ENCODE measurements around the gene PALLD. TPM values are rescaled to one million over a fixed set of nuclear protein-coding genes. Genes with fewer than 3 reads are reported as not detected.
A peak's percentile ranks its signal among the peaks of the same experiment; 100 is the strongest.

PALLD gene
- total RNA-seq, 6 experiments from 2014 or later = 7.7 to 81.6 (median 24.8) TPM

DNA sequence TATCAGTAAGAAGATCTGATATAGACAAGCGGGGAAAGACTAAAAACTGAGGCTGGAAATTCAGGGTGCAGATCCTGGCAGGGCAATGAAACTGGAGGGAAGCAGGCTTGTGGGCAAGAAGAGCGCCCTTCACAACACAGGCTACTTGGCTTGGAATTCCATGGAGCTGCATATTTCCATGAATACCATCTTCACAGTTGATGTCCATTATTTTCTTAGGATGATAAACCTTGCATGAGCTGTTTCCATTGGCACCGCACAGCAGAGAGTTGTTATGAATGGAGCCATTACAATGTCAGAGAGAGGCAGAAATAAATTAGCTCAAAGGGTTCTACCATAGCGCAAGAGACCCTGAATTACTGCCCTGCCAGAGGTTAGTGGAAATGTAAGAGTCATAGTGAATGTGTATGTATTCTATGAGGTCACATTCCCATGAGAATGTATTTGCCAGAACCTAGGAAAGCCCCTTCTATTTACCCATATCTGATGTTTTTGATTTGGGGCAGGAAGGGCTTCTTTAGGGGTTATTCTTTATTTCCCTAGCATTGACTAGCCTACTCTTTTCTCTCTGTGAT is 215.6 kb downstream of the PALLD start:
- Histone ChIP-seq H3K27ac (no peak overlapping the region), H3K27me3 (no peaks in the 10 kb centered on the region), H3K4me1 (no peaks in the 10 kb centered on the region), H3K9me3 (no peaks in the 10 kb centered on the region), H3K36me3 (no peaks in the 10 kb centered on the region), H3K4me3 (no peak overlapping the region)
- TF ChIP-seq, protein P1, sequence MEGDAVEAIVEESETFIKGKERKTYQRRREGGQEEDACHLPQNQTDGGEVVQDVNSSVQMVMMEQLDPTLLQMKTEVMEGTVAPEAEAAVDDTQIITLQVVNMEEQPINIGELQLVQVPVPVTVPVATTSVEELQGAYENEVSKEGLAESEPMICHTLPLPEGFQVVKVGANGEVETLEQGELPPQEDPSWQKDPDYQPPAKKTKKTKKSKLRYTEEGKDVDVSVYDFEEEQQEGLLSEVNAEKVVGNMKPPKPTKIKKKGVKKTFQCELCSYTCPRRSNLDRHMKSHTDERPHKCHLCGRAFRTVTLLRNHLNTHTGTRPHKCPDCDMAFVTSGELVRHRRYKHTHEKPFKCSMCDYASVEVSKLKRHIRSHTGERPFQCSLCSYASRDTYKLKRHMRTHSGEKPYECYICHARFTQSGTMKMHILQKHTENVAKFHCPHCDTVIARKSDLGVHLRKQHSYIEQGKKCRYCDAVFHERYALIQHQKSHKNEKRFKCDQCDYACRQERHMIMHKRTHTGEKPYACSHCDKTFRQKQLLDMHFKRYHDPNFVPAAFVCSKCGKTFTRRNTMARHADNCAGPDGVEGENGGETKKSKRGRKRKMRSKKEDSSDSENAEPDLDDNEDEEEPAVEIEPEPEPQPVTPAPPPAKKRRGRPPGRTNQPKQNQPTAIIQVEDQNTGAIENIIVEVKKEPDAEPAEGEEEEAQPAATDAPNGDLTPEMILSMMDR (IDR thresholded peaks at IDR 0.05) = no peak
- intact Hi-C loops (cut with DNase I) = no loop called here
- 96% methylated on average over 4 of the region's 4 CpGs for WGBS (ENCODE audit: insufficient coverage, low coverage, low lambda C conversion rate, missing lambda C conversion rate)
- ATAC-seq (no peak), DNase-seq (no peak)

DNA sequence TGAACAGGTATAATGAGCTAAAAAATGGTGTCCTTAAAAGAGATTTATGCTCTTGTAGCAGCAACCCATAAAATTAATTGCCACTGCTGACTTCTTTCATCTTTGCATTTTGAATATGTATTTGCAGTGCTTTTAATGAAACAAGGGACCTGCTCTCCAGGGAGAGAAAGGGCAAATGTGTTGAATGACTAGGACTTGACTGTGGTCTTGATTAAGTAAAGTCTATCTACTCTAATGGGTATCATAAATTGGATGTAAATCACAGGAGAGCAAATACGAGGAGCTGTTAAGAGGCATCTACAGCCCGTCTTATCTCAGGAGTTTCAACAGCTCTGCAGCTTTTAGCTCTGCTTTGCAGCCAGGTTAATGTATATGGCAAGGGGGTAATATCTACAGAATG is 216.4 kb downstream of the PALLD start:
- no peak overlapping the region for H3K4me3 ChIP-seq
- no peak for DNase-seq
- H3K4me1 ChIP-seq = no peaks in the 10 kb centered on the region
- H3K27ac ChIP-seq = no peak overlapping the region
- no peak for ATAC-seq
- H3K9me3 ChIP-seq = no peaks in the 10 kb centered on the region
- H3K36me3 ChIP-seq = no peaks in the 10 kb centered on the region
- 69% methylated on average over 2 of the region's 2 CpGs for WGBS (ENCODE audit: insufficient coverage, low coverage, low lambda C conversion rate, missing lambda C conversion rate)
- intact Hi-C loops (cut with DNase I) = no loop called here
- no peak for TF ChIP-seq POLR2A (IDR thresholded peaks at IDR 0.05)
- TF ChIP-seq, protein P1 (IDR thresholded peaks at IDR 0.05) = no peak
- no peaks in the 10 kb centered on the region for H3K27me3 ChIP-seq

DNA sequence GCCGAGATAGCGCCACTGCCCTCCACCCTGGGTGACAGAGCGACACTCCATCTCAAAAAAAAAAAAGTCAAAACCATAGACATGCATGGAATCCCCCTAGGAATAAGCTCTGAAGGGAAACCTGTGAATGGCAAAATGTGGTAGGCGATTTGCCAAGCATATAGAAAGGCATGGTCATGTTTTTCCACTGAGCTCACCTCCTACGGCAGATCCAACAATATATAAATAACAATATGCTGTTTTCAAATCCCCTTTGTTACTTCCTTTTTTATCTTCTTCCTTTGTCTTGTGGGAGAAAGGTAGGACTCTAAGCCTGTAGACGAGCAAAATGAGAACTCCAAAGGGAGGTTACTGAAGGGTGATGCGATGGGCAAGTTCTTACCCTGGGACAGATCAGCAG is 219.0 kb downstream of the PALLD start:
- DNase-seq = no peak
- WGBS (ENCODE audit: insufficient coverage, low coverage, low lambda C conversion rate, missing lambda C conversion rate) = 66% methylated on average over 6 of the region's 7 CpGs
- ATAC-seq = no peak
- no peaks in the 10 kb centered on the region for H3K36me3 ChIP-seq
- no peaks in the 10 kb centered on the region for H3K27me3 ChIP-seq
- H3K4me3 ChIP-seq = no peak overlapping the region
- TF ChIP-seq, protein P1 (IDR thresholded peaks at IDR 0.05) = no peak
- no peak for TF ChIP-seq POLR2A (IDR thresholded peaks at IDR 0.05)
- intact Hi-C loops (cut with DNase I) = no loop called here
- no peaks in the 10 kb centered on the region for H3K9me3 ChIP-seq
- H3K27ac ChIP-seq = no peak overlapping the region
- no peaks in the 10 kb centered on the region for H3K4me1 ChIP-seq

DNA sequence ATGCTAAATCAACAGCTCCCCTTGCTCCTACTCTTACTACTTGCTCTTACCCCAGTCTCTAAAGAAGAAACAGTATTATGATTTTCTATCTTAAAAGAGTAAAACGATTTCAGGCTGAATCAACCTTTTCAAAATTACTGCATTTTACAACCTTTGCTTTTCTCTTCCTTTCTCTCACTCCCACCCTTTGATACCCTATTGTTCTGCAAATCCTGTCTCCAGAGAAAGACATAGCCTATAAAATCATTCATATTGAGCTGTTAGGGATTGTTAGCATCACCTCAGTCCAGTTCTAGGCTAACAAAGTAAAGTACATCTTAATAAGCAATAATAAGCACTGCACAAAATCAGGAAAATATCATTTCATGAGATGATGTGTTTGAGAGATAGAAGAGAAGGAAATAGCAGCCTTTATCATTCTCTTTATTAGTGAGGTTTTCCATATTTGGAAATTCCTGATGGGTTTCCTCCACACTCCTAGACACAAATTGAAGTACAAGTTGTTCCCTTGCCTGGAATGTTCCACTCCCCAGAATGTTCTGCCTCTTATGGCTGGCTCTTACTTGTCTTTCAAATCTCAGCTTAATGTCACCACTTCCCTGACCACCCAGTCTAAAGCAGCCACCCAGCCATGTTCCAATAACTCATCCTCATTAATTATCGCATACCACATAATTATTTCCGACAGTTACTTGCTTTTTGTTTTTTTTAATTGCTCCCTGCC is 219.7 kb downstream of the PALLD start:
- DNase-seq (no peak), ATAC-seq (peak in 1 of 4 donors; percentile 47)
- no peaks in the 10 kb centered on the region for H3K27me3 ChIP-seq
- intact Hi-C loops (cut with DNase I) = no loop called here
- TF ChIP-seq POLR2A (IDR thresholded peaks at IDR 0.05) = no peak
- TF ChIP-seq, protein P1 (IDR thresholded peaks at IDR 0.05) = no peak
- H3K27ac ChIP-seq = no peak overlapping the region
- 66% methylated on average over 3 of the region's 3 CpGs for WGBS (ENCODE audit: insufficient coverage, low coverage, low lambda C conversion rate, missing lambda C conversion rate)
- no peaks in the 10 kb centered on the region for H3K4me1 ChIP-seq
- H3K9me3 ChIP-seq = no peaks in the 10 kb centered on the region
- H3K4me3 ChIP-seq = no peak overlapping the region
- no peaks in the 10 kb centered on the region for H3K36me3 ChIP-seq

Data from right lobe of liver (tissue), 6 donors.